GM21390 (cell line): ENCODE data around the gene RIMBP3C.
"Not testable (repeated sequence)": the region's sequence is repeated elsewhere in the genome, so short reads cannot be mapped to it uniquely, and the experiment has no call there.

Source experiments
- ATAC-seq: cut with Tn5 transposase; IDR thresholded peaks from one replicate; pipeline ENCODE4 v1.9.1; 2021; ENCODE audit not compliant: unreplicated experiment

RIMBP3C gene, protein sequence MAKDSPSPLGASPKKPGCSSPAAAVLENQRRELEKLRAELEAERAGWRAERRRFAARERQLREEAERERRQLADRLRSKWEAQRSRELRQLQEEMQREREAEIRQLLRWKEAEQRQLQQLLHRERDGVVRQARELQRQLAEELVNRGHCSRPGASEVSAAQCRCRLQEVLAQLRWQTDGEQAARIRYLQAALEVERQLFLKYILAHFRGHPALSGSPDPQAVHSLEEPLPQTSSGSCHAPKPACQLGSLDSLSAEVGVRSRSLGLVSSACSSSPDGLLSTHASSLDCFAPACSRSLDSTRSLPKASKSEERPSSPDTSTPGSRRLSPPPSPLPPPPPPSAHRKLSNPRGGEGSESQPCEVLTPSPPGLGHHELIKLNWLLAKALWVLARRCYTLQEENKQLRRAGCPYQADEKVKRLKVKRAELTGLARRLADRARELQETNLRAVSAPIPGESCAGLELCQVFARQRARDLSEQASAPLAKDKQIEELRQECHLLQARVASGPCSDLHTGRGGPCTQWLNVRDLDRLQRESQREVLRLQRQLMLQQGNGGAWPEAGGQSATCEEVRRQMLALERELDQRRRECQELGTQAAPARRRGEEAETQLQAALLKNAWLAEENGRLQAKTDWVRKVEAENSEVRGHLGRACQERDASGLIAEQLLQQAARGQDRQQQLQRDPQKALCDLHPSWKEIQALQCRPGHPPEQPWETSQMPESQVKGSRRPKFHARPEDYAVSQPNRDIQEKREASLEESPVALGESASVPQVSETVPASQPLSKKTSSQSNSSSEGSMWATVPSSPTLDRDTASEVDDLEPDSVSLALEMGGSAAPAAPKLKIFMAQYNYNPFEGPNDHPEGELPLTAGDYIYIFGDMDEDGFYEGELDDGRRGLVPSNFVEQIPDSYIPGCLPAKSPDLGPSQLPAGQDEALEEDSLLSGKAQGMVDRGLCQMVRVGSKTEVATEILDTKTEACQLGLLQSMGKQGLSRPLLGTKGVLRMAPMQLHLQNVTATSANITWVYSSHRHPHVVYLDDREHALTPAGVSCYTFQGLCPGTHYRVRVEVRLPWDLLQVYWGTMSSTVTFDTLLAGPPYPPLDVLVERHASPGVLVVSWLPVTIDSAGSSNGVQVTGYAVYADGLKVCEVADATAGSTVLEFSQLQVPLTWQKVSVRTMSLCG (N-terminal part only)

DNA sequence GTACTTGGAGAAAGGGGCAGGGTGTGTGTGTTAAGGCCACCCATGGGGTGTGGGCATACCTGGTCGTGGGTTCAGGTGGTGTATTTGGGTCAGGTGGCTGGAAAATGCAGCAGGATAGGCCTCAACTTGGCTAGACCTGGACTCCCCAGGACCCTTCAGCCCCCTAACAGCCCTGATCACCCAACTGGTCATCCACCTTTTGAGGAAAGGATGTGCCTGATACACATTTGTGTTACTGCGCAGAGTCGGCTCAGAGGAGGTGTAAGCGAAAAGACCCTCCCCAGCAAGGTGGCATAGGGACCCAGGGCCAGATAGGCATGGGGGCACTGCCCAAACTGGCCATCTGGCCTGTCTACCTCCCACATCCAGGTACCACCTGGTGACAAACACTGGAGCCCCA, at the start of gene RIMBP3C:
Gene RIMBP3C, minus strand, starts transcription at position 101 of the 400 bp plus-strand sequence. CDS start 485 bp downstream, outside the sequence.
- ATAC-seq, result not testable (repeated sequence)

DNA sequence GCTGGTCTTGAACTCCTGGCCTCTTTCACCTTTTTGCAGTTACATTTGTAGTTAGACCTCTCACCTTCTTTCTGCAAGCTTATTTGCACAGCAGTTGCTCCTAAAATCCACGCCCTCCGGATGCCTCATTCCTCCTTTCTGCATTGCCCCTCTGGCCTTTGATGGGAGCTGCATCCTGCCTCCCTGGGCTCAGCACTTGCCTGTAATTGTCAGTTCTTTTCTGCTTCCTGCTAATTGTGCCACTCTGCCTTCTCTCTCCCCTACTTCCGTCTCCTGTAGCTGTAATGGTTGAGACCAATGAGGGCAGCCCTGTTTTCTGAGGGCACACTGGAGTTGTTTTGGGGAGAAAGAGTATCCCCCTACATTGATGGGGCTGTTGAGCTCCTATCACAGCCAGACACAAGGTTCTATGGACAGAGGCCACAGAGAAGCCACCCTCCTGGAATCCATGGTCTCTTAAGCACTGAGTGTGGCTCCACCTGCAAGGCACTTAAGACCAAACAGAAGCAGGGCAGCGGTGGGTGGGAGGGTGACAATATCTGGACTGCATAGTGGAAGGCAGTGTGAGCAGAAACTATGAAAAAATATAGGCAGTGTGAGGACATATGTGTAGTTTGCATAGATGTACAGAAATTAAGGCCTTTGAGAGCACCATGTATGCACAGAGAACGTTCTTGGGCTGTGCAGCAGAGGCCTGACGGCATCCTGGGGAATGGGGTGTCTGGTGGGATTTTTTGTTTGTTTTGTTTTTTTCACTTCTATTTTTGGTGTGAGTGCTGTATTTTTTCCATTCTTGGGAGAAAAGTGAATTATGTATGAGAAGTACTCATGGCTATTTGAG, 48.0 kb upstream of the RIMBP3C start:
- no peak for ATAC-seq

DNA sequence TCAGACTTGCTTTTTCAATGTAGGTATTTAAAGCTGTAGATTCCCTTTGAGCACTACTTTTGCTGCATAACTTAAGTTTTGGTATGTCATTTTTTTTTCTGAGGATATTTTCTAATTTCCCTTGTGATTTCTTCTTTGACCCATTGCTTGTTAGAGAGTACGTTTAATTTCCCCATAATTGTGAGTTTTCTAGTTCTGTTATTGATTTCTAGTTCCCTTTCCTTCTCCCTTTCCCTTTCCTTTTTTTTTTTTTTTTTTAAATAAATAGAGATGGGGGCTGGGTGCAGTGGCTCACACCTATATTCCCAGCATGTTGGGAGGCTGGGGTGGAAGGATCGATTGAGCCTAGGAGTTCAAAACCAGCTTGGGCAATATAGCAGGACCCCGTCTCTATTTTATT, 47.0 kb upstream of the RIMBP3C start:
- no peak for ATAC-seq

DNA sequence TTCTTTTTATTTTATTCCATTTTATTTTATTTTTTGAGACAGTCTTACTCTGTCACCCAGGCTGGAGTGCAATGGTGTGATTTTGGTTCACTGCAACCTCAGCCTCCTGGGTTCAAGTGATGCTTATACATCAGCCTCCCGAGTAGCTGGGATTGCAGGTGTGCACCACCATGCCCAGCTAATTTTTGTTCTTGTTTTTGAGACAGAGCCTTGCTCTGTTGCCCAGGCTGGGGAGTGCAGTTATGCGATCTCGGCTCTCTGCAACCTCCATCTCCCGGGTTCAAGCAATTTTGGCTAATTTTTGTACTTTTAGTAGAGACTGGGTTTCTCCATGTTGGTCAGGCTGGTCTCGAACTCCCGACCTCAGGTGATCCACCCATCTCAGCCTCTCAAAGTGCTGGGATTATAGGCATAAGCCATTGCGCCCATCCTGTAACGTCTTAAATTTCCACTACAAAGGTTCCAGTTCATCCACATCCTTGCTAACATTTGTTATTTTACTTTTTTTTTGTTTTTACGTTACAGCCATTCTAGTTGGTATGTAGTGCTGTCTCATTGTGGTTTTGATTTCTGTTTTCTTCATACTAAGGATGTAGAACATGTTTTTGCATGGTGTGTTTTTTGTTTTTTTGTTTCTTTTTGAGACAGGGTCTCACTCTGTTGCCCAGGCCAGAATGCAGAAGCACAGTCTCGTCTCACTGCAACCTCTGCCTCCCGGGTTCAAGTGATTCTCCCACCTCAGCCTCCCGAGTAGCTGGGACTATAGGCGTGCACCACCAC, 45.3 kb upstream of the RIMBP3C start:
- not testable (repeated sequence) for ATAC-seq

DNA sequence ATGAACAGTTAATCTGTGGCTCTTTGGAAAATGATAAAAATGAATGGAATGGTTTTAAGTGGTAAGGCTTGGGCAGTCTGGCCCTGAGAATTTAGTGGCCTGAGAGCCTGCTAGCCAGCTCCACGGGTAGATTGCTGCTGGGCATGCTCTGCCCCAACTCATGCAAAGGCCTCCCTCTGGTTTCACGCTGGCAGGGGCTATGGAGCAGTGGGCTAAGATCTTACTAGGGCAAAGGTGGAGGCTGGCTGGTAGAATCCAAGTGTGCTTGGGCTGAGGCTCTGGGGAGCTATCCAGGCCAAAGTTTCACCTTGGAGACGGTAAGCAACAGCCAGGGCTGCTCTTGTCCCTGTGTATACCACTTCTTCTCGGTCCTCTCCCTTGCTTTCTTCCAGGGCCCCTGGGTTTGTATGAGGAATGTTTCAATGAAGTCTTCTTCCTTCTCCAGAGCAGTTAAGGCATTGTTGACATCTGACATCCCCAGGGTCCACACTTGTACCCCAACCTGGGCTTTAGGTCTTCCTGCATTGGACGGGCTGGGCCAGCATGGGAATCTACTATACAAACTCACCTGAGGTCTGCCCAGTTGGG, 43.7 kb upstream of the RIMBP3C start:
- ATAC-seq, result no peak

DNA sequence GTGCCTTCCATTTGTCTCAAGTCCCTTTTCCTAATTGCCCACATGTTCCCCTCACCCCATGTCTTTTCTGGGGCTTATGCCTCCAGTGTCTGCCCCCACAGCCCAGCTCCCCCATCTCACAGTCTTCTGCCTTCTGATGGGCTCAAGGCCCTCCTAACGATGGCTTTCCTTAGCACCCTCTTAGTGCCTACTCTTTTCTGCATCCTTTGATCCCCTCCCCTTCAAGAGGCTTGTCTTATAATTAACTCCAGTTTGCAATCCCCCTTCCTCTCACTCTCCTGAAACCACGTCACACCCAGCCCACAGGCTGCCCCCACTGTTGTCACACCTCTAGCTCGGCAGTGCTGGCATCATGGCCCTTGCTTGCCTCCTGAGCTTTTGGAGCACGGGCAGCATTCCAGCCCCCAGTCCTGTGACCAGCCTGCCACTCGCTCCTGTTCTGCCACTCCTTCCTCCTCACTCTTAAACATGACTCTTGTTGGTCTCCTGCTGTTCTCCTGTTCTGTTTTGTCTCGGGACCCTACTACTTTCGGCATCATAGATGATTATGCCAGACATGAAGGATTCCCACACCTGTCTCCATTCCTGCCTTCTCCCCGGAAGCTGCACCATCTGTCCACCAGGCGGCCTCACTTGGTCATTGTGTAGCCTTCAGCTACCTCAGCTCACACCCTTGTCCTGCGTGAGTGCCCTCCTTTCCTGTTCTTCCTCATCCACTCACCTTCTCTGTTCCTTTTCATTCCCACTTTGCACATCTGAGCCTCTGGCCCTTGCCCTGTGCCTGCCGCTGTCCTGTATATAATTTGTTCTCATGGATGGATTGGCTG, 42.4 kb upstream of the RIMBP3C start:
- ATAC-seq, result no peak

DNA sequence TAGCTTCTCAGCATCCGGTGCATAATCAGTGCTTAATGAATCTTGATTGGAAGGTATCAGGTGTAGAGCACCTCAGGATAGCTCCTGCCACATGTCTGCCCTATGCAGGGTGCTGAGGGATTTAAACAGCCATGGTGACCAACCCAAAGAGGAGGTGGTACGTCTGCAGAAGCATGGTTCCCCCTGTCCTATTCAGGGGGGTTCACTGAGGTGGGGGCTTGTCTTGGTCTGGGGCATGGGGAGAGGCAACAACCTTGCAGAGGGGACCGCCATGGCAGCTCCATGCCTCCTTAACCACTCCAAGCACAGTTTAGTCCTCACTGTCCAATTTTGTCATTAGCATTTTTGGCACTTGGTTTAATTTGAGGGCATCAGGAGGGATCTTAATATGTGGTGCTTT, 41.2 kb upstream of the RIMBP3C start:
- ATAC-seq, result no peak

DNA sequence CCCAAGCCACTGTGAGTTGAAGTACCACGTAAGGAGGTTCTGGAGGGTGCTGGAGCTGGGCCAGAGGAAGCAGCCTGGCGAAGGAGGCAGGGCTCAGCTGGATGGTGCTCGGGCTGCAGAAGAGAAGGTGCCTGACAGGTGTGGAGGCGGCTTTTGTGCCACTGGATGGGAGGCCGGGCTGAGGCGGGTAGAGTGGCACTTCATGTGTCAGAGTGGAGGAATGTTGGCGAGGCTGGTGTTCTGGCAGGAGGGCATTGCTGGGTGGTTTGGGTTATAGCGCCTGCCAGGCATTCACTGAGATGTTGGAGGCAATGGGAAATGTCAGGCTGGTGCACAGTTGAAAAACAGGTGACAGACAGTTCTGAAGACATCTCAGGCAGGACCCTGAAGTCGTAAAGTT, 40.4 kb upstream of the RIMBP3C start:
- ATAC-seq, result no peak

DNA sequence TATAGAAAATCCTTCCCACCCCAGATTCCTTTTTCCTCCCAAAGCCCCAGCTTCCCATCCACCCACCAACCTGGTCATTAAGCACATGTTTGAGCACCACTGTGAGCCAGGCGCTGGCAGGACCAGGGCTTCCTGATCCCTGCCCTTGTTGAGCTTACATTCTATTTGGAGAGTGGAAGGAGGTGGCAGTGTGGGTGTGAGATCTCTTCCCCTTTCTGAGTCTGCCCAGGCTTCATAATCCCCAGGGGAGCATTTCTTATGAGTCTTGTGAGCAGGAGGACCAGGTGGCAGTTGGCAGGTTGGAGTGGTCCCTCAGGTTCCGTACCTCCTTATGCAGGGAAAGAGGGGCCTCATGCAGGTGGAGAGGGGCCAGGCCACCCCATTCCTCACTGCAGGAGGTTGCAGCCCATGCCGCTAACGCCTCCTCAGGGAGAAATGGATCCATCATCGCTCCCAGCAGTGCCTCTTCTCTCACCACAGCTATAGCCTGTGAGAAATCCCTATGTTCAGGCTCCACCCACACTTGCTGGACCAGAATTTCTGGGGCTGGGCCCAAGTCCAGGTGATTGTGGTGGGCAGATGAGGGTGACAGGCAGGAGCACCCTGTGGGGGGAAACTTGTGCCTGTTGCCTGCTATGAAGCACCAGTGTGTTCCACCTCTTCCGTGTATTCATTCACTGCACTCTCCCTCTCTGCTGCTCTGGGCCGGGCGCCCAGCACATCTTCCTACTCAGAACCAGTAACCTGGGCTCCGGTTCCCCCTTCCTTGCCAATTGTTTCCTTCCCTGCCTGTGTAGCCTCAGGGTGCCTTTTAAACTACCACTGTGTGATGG, 39.8 kb upstream of the RIMBP3C start:
- no peak for ATAC-seq

DNA sequence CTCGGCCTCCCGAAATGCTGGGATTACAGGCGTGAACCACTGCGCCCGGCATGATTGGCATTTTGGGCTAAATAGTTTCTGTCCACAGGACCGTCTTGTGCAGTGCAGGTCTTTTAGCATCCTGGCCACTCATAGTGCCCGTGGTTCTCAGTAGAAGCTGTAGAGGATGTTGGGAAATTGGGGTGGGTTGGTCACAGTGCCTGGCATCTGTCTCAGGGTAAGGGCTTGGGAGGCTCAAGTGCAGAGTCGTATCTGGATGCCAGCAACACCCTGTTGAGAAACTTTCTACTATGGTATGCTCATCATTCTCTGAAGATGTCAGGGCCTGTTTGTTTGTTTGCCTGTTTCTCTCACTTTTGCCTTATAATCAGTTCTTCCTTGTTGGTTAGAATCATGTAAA, 38.1 kb upstream of the RIMBP3C start:
- ATAC-seq, result no peak

DNA sequence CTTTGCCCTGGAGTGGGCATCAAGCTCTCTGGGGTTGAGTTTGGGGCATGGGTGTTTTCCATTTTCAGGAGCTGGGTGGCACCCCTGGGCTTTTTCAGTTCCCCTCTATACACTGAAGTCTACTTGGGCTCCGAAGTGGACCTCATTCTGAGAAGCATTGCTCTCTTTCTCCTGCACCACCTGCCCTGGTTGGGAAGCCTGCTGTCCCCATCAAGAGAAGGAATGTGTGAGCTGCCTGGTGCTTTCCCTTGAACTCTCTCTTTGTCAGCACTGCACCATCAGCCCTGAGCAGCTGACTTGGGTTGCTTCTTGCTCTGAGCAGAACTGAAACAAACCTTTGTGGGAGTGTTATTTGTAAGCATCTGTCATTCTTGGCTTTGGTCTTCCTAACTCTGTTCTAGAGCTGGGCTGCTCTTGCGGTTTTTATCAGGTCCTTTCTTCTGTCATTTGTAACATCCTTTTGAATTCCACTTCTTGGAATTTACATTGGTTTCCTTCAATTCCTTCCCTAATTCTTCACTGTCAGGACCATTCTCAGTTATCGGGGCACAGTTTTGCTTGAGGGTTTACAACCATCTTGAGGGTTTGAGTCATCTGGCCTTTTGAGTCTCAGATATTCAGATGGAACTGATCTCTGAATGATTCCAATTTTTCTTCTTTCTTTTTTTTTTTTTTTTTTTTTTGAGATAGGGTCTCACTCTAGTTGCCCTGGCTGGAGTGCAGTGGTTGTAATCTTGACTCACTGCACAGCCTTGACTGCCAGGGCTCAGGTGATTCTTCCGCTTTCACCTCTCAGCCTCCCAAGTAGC, 36.7 kb upstream of the RIMBP3C start:
- ATAC-seq, result peak; percentile 77

DNA sequence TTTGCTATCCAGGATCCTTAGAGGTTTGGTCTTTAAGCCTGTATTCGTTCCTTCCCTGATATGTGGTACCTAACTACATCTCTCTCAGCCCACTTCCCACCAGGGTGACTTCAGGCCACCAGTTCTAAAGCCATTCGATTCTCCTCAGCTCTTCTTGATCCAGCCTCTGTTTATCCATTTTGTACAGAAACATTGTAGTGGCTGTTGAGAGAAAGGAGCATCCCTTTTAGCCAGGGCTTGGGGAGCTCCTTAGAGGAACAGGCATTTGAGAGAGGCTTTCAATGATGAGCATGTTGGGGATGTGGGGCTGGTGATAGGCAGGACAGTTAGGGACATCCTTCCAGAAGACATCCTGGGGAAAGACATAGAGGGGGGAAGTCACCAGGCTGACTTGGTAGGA, 34.1 kb upstream of the RIMBP3C start:
- ATAC-seq, result no peak

DNA sequence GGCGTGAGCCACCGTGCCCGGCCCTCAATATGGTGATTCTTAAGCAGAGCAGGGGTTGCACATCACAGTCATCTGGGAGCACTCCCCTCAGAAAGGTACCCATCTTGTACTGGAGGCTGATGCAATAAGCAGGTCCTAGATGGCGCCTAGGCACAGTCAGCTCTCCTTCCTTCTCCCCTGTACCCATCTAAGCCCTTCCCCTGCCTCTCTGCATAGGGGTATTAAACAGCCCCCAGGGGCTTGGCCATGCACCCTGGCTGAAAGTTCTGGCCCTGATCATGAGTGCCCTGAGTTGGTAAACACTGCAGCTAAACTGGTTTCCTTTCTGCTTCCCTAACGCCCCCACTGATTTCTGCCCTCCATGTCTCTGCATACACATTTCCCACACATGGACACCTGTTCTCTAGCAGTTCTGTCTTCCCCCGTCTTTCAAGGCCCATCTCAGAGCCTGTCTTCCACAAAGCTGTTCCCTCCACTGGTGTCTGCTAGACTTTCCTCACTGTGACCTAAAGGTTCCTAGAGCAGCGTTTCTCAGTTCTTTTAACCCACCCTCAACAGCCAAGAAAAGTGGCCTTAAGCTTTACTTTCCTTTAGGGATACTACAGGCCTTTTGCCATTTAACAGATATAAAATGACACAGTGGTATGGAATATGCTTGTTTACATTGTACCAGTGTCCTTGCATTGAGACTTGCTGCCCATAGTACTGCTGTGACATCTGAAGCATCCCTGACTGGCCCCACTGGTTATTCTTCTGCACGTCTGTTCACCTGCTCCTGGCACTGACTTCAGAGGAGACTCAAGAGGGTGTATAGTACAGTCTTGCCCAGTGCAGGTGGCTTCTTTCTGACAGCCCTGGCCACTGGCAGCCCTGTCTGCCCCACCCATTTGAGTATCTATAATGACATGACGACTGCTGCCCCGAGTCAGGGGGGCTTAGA, 31.8 kb upstream of the RIMBP3C start:
- no peak for ATAC-seq

DNA sequence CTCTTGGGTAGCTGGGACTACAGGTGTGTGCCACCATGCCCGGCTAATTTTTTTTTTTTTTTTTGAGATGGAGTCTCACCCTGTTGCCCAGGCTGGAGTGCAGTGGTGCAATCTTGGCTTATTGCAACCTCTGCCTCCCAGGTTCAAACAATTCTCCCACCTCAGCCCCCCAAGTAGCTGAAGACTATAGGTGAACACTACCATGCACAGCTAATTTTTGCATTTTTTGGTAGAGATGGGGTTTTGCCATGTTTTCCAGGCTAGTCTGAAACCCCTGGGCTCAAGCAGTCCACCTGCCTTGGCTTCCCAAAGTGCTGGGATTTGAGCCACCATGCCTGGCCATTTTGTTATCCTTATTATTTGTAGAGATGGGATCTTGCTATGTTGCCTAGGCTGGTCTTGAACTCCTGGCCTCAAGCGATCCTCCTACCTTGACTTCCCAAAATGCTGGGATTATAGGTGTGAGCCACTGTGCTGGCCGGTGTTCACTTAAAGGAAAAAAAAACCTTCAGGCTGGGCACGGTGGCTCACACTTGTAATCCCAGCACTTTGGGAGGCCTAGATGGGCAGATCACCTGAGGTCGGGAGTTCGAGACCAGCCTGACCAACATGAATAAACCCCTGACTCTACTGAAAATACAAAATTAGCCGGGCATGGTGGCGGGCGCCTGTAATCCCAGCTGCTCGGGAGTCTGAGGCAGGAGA, 29.9 kb upstream of the RIMBP3C start:
- ATAC-seq, result not testable (repeated sequence)

DNA sequence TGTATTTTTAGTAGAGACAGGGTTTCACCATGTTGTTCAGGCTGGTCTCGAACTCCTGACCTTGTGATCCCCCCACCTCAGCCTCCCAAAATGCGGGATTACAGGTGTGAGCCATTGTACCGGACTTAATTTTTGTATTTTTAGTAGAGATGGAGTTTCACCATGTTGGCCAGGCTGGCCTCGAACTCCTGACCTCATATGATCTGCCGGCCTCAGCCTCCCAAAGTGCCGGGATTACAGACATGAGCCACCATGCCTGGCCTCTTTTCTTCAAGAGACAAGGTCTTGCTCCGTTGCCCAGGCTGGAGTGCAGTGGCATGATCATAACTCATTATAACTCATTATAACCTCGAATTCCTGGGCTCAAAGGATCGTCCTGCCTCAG, 29.4 kb upstream of the RIMBP3C start:
- ATAC-seq, result not testable (repeated sequence)
